Testis (tissue), 3 donors: Measurements from ENCODE around the gene IFFO2. TPM values are rescaled to one million over a fixed set of nuclear protein-coding genes. Genes with fewer than 3 reads are reported as not detected.

Experiments
- DNase-seq: peaks from one replicate; pipeline ENCODE4 v3.0.0-alpha.2; 2019
- H3K27ac ChIP-seq, 2 donors: fragments of 200-600 bp; sonication (generic); one replicate each; pipeline ENCODE4 v1.5.1; 2019
- H3K27me3 ChIP-seq: fragments of 200-600 bp; sonication (generic); one replicate; pipeline ENCODE4 v1.5.1; 2019
- H3K36me3 ChIP-seq: fragments of 200-600 bp; sonication (generic); one replicate; pipeline ENCODE4 v1.5.1; 2017; ENCODE audit warnings: low read depth; ENCODE audit errors: missing control alignments
- H3K4me1 ChIP-seq: fragments of 200-600 bp; sonication (generic); one replicate; pipeline ENCODE4 v1.5.1; 2019
- H3K4me3 ChIP-seq, 2 donors: fragments of 200-600 bp; sonication (generic); one replicate each; pipeline ENCODE4 v1.5.1; 2017 to 2019
- H3K9me3 ChIP-seq: fragments of 200-600 bp; sonication (generic); one replicate; pipeline ENCODE4 v1.5.1; 2017
- CTCF ChIP-seq, 3 experiments: fragments of 450-650 bp in 2 of 3; fragments of 200-600 bp in 1 of 3; sonication (generic) in 1 of 3; IDR thresholded peaks; one replicate each; pipeline ENCODE4 v1.5.1; 2016 to 2019; ENCODE audit warnings: antibody characterized with exemption in 3 of 3, mild to moderate bottlenecking in 2 of 3, moderate library complexity in 1 of 3
- POLR2A ChIP-seq: fragments of 450-650 bp; IDR thresholded peaks from one replicate; pipeline ENCODE4 v1.6.1; 2017; ENCODE audit warnings: antibody characterized with exemption, mild to moderate bottlenecking, moderate library complexity
- WGBS, 2 donors: methylation state at CpG; one replicate each; pipeline ENCODE4 v1.1.5; 2018; 5-methylcytosine and 5-hydroxymethylcytosine counted together
- intact Hi-C: fragments of 100-400 bp; cut with DNase I; formaldehyde crosslinking; loops from one replicate; pipeline ENCODE4 v1.15.1; 2023; ENCODE audit warnings: low total_unique reads
- polyA plus RNA-seq: library from polyadenylated mRNA; stranded (reverse); fragments of 350-450 nt; fragmentation: Illumina TruSeq; extraction: RNeasy Lipid Tissue Mini Kit (QIAGEN cat#74804); gene quantifications from one replicate; pipeline ENCODE4 v1.2.3, GENCODE V29; 2014; ENCODE audit warnings: low read depth, low replicate concordance; ENCODE audit not compliant: insufficient read depth
- total RNA-seq, 2 donors: library from RNA; depleted of rRNA; stranded (reverse); fragments of >200 nt; gene quantifications; one replicate each; pipeline ENCODE4 v1.2.3, GENCODE V29; 2016

The IFFO2 gene
- total and polyA plus RNA-seq, 3 donors from 2014 or later: 5.0 to 8.5 (median 5.6) TPM

- Histone ChIP-seq H3K27me3 (no peaks in the 10 kb centered on the region), H3K4me1 (no peaks in the 10 kb centered on the region), H3K27ac (no peak overlapping the region), H3K4me3 (no peak overlapping the region), H3K36me3 (no peaks in the 10 kb centered on the region), H3K9me3 (no peaks in the 10 kb centered on the region)
- intact Hi-C loops: no loop called here
- no peak for TF ChIP-seq POLR2A
- no peak for TF ChIP-seq CTCF (IDR thresholded peaks at IDR 0.05)
- DNase-seq: no peak
- WGBS, 2 donors: 78 to 86% methylated on average over 12 of the region's 12 CpGs
Measured at GRCh38 chr1:18868801-18869424, 87.6 kb downstream of the IFFO2 start.

- WGBS, 2 donors: 64 to 67% methylated on average over 5 of the region's 5 CpGs
- H3K9me3 ChIP-seq: no peaks in the 10 kb centered on the region
- H3K4me1 ChIP-seq: no peaks in the 10 kb centered on the region
- H3K27me3 ChIP-seq: no peaks in the 10 kb centered on the region
- TF ChIP-seq POLR2A (no peak), CTCF (IDR thresholded peaks at IDR 0.05) (no peak)
- H3K27ac ChIP-seq: no peak overlapping the region
- intact Hi-C loops: no loop called here
- H3K36me3 ChIP-seq: no peaks in the 10 kb centered on the region
- DNase-seq: no peak
- H3K4me3 ChIP-seq: no peak overlapping the region
Measured at GRCh38 chr1:18868354-18868753, 88.1 kb downstream of the IFFO2 start.

- no peak overlapping the region for H3K4me3 ChIP-seq
- DNase-seq: no peak
- intact Hi-C loops: no loop called here
- WGBS, 2 donors: 76 to 78% methylated on average over 3 of the region's 3 CpGs
- TF ChIP-seq CTCF (IDR thresholded peaks at IDR 0.05) (no peak), POLR2A (no peak)
- H3K4me1 ChIP-seq: no peaks in the 10 kb centered on the region
- H3K27me3 ChIP-seq: no peaks in the 10 kb centered on the region
- H3K27ac ChIP-seq: no peak overlapping the region
- no peaks in the 10 kb centered on the region for H3K9me3 ChIP-seq
- no peaks in the 10 kb centered on the region for H3K36me3 ChIP-seq
Measured at GRCh38 chr1:18866846-18867245, 89.6 kb downstream of the IFFO2 start.

- no peaks in the 10 kb centered on the region for H3K4me1 ChIP-seq
- H3K36me3 ChIP-seq: no peaks in the 10 kb centered on the region
- no peak overlapping the region for H3K4me3 ChIP-seq
- TF ChIP-seq POLR2A (no peak), CTCF (IDR thresholded peaks at IDR 0.05) (no peak)
- H3K27ac ChIP-seq: no peak overlapping the region
- no peak for DNase-seq
- intact Hi-C loops: no loop called here
- whole genome bisulfite sequencing, 2 donors: 91 to 95% methylated on average over 6 of the region's 6 CpGs
- H3K27me3 ChIP-seq: no peaks in the 10 kb centered on the region
- H3K9me3 ChIP-seq: no peaks in the 10 kb centered on the region
Measured at GRCh38 chr1:18866314-18866713, 90.2 kb downstream of the IFFO2 start.

GRCh38 chr1:18865176-18865575 lies 91.3 kb downstream of the IFFO2 start:
- Histone ChIP-seq H3K27me3 (no peaks in the 10 kb centered on the region), H3K4me3 (no peak overlapping the region), H3K27ac (no peak overlapping the region), H3K36me3 (no peaks in the 10 kb centered on the region), H3K9me3 (no peaks in the 10 kb centered on the region), H3K4me1 (no peaks in the 10 kb centered on the region)
- TF ChIP-seq CTCF (IDR thresholded peaks at IDR 0.05): no peak
- no peak for TF ChIP-seq POLR2A
- no peak for DNase-seq
- 70 to 91% methylated on average over 1 to 9 of the region's 9 CpGs for WGBS, 2 donors
- intact Hi-C loops: no loop called here
